Stimulated activated CD8-positive, alpha-beta memory T cell treated with anti-CD3 and anti-CD28 coated beads, Interleukin-2, amount 100 ng/mL, for 48 hours (primary cell): ENCODE results near the gene CCDC178.

ENCODE experiments used
- DNase-seq, 2 donors: peaks; one replicate each; pipeline ENCODE4 v3.0.0-alpha.2; 2020; ENCODE audit warnings: low read depth in 2 of 2

CCDC178 gene

GRCh38 chr18:33116376-33116775 is 324.1 kb downstream of the CCDC178 start:
- no peak for DNase-seq

- no peak for DNase-seq
These were observed 324.6 kb downstream of the CCDC178 start for GRCh38 chr18:33115917-33116316.

GRCh38 chr18:33115476-33115875 is 325.0 kb downstream of the CCDC178 start:
- DNase-seq, result no peak

GRCh38 chr18:33114749-33115148 is 325.8 kb downstream of the CCDC178 start:
- DNase-seq, result no peak

DNA sequence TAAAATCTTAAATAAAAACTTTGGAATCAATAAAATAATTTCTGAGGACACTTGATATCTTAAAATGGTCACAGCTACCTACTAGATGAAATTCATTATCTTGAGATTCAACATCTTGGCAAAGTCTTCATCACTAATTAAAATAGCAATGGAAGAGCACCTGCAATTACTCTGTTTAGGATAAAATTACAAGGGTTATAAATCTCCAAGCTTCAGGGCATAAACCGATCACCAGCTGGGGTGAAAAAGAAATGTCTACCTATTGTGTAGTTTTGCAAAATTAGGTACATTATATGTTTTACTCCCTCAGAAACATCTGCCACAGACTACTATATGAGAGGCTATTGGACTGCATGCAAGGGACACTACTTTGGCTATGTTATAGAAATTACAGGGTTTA is 327.1 kb downstream of the CCDC178 start:
- no peak for DNase-seq

GRCh38 chr18:33107511-33107910 is 333.0 kb downstream of the CCDC178 start:
- no peak for DNase-seq

- DNase-seq, result no peak
These were observed 339.2 kb downstream of the CCDC178 start for GRCh38 chr18:33101316-33101715.

- DNase-seq, result no peak
These were observed 340.9 kb downstream of the CCDC178 start for GRCh38 chr18:33099626-33100025.

DNA sequence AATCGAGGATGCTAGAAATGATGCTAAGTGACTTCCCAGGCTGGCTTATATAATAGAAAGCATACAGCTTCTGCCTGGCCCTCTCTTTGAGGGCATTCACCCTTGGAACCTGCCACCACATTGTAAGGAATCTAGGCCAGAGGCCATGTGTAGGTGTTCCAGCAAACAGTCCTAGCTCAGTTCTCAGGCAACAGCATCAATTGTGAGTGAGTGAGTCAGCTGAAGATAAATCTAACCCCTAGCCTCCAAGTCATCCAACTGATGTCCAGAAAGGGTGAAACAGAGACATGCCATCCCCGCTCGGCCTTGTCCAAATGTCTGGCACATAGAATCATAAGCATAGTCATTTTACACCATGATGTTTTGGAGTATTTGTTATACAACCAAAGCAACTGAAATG is 343.4 kb downstream of the CCDC178 start:
- no peak for DNase-seq

DNA sequence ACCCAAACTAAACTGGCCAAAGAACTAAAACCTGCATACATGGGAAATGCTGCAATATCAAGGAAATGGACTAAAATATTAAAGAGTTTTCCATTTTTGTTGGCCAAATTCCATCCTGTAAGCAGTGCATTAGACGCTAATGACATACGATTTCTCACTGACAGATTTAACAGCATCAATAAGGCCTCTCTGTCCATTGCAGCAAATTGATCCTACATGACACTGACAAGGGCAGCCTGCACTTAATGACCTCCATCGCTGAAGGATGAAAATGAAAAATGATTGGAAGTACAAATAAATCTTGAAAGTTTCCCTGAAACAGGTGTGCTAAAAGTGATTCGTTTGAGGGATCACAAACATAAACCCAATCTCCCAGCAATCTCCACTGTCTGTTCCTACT is 350.1 kb downstream of the CCDC178 start:
- no peak for DNase-seq

GRCh38 chr18:33076601-33077000 is 363.9 kb downstream of the CCDC178 start:
- DNase-seq, result no peak

GRCh38 chr18:33074125-33074524 is 366.4 kb downstream of the CCDC178 start:
- DNase-seq, result no peak

GRCh38 chr18:33062834-33063364 is 377.6 kb downstream of the CCDC178 start:
- DNase-seq, result no peak

- DNase-seq, result no peak
These were observed 387.6 kb downstream of the CCDC178 start for GRCh38 chr18:33052886-33053285.

DNA sequence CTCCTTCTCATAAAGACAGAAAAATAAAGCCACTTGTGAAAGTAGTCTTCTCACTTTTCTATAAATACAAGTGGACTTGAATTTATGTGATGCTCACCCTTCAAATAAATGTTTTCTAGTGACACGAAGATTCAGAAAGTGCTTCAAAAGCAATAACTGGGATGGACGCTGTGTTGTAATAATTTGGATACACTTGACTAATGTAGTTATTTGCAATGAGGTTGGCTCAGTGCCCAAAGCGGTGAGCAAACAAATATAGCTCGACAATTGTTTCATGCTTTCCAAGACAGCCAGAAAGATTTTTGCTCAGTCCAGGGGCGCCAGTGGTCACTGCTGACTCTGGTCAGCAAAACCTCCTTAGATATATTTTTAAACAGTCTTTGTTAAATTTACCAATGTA is 389.1 kb downstream of the CCDC178 start:
- DNase-seq, result no peak

GRCh38 chr18:33040213-33040612 is 400.3 kb downstream of the CCDC178 start:
- no peak for DNase-seq

GRCh38 chr18:33034945-33035344 is 405.6 kb downstream of the CCDC178 start:
- DNase-seq, result no peak

DNA sequence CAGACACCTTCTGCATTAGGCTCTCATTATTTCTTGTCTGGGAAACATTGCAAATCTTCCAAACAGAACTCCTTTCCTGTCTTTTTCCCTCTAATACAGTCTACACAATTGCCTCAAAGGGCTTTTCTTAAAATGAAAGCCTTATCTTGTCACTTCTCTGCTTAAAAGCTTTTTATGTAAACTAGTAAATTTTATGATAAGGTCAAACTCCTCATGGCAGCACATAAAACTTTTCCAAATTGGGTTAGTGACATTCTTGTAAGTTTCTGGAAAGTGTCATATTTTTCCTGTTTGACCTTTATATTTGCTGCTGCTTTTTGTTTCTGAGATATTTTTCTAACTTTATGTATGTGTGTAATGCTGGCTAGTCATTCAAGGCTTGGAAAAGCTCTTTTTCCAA is 406.3 kb downstream of the CCDC178 start:
- no peak for DNase-seq

- DNase-seq, result no peak
These were observed 418.2 kb downstream of the CCDC178 start for GRCh38 chr18:33022370-33022769.

DNA sequence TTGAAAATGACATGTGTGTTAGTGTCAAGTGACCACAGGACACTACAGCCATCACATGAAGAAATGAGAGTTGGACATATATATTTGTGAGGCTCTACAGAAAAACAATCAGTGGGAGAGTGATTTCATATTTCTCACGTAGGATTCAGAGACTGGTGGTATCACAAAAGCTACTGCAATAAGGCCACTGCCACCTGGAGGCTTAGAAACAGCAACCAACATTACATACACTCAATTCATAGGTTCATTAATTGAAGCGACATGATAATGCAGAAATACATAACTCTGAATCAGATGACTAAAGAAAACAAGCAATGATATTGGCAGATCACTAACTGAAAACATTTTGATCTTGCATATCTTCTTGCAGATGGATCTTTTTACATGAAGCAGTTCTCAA is 419.6 kb downstream of the CCDC178 start:
- no peak for DNase-seq

- DNase-seq, result no peak
These were observed 426.3 kb downstream of the CCDC178 start for GRCh38 chr18:33014060-33014796.

- no peak for DNase-seq
These were observed 430.4 kb downstream of the CCDC178 start for GRCh38 chr18:33010149-33010548.

GRCh38 chr18:32998921-32999320 is 441.6 kb downstream of the CCDC178 start:
- DNase-seq, result no peak

GRCh38 chr18:32998285-32998684 is 442.2 kb downstream of the CCDC178 start:
- DNase-seq, result no peak
